Neuronal stem cell (in vitro differentiated cells): Measurements from ENCODE around the gene PGBD4.

Experiments
- DNase-seq: peaks from one replicate; pipeline ENCODE4 v3.0.0-alpha.2; 2013; ENCODE audit warnings: low spot score
- H2AFZ ChIP-seq: one replicate; pipeline ENCODE4 v1.6.1; 2013; ENCODE audit warnings: mild to moderate bottlenecking, low read length, inconsistent platforms
- H2AK5ac ChIP-seq: 2 replicates; pipeline ENCODE4 v1.6.1; 2013; ENCODE audit warnings: low read depth, mild to moderate bottlenecking, inconsistent platforms, low read length, moderate library complexity, mixed read lengths
- H2BK120ac ChIP-seq: 2 replicates; pipeline ENCODE4 v1.6.1; 2013; ENCODE audit warnings: low read depth, mild to moderate bottlenecking, inconsistent platforms, low read length, moderate library complexity, mixed read lengths
- H2BK12ac ChIP-seq: one replicate; pipeline ENCODE4 v1.6.1; 2013; ENCODE audit warnings: low read length, inconsistent platforms
- H2BK15ac ChIP-seq: 2 replicates; pipeline ENCODE4 v1.6.1; 2013; ENCODE audit warnings: mild to moderate bottlenecking, low read length, inconsistent platforms, mixed read lengths
- H2BK5ac ChIP-seq: one replicate; pipeline ENCODE4 v1.6.1; 2013; ENCODE audit warnings: inconsistent platforms, mild to moderate bottlenecking, low read length, moderate library complexity
- H3K14ac ChIP-seq: one replicate; pipeline ENCODE4 v1.6.1; 2013; ENCODE audit warnings: low read length, inconsistent platforms
- H3K18ac ChIP-seq: 2 replicates; pipeline ENCODE4 v1.6.1; 2013; ENCODE audit warnings: low read length, inconsistent platforms
- H3K23ac ChIP-seq: 2 replicates; pipeline ENCODE4 v1.6.1; 2013; ENCODE audit warnings: low read depth, mild to moderate bottlenecking, mixed read lengths, low read length, inconsistent platforms; ENCODE audit not compliant: poor library complexity
- H3K27ac ChIP-seq: replicated peaks from 3 replicates; pipeline ENCODE4 v1.5.1; 2013; ENCODE audit warnings: low read length, inconsistent platforms
- H3K27me3 ChIP-seq, 3 experiments: 2 replicates each; pipeline ENCODE4 v1.6.1; 2013; ENCODE audit warnings: low read length in 3 of 3, mild to moderate bottlenecking in 2 of 3, inconsistent platforms in 1 of 3, low read depth in 1 of 3, mixed read lengths in 1 of 3, moderate library complexity in 1 of 3; ENCODE audit not compliant: control insufficient read depth in 3 of 3, insufficient read depth in 3 of 3
- H3K36me3 ChIP-seq, 2 donors: replicated peaks in 1 of 2; 2 replicates each; pipeline ENCODE4 v1.6.1; 2013; ENCODE audit warnings: low read length in 2 of 2; ENCODE audit not compliant: control insufficient read depth in 2 of 2, insufficient read depth in 2 of 2
- H3K4ac ChIP-seq: 2 replicates; pipeline ENCODE4 v1.6.1; 2013; ENCODE audit warnings: inconsistent platforms, mild to moderate bottlenecking, low read length, moderate library complexity
- H3K4me1 ChIP-seq, 2 donors: 1 replicate in 1 of 2; 2 replicates in 1 of 2; pipeline ENCODE4 v1.6.1; 2013; ENCODE audit warnings: low read length in 2 of 2, low read depth in 1 of 2; ENCODE audit not compliant: control insufficient read depth in 2 of 2, insufficient read depth in 1 of 2
- H3K4me2 ChIP-seq: one replicate; pipeline ENCODE4 v1.6.1; 2013; ENCODE audit warnings: mild to moderate bottlenecking, low read length, inconsistent platforms; ENCODE audit not compliant: insufficient read depth, poor library complexity, severe bottlenecking
- H3K4me3 ChIP-seq, 2 donors: 2 replicates each; pipeline ENCODE4 v1.5.1; 2013; ENCODE audit warnings: low read length in 2 of 2, mild to moderate bottlenecking in 2 of 2, inconsistent platforms in 1 of 2, moderate library complexity in 1 of 2
- H3K79me1 ChIP-seq: one replicate; pipeline ENCODE4 v1.6.1; 2013; ENCODE audit warnings: low read depth, mild to moderate bottlenecking, inconsistent platforms, low read length, moderate library complexity
- H3K9ac ChIP-seq: one replicate; pipeline ENCODE4 v1.6.1; 2013; ENCODE audit warnings: mild to moderate bottlenecking, low read depth, low read length, inconsistent platforms; ENCODE audit not compliant: poor library complexity
- H3K9me3 ChIP-seq, 2 donors: replicated peaks in 1 of 2; 2 replicates each; pipeline versions ENCODE3 to v1.6.1; 2013; ENCODE audit warnings: low read length in 2 of 2, mild to moderate bottlenecking in 2 of 2, inconsistent platforms in 1 of 2, low read depth in 1 of 2, mixed read lengths in 1 of 2, moderate library complexity in 1 of 2; ENCODE audit not compliant: control insufficient read depth in 2 of 2, insufficient read depth in 1 of 2
- H4K8ac ChIP-seq: one replicate; pipeline ENCODE4 v1.6.1; 2013; ENCODE audit warnings: low read depth, mild to moderate bottlenecking, inconsistent platforms, low read length, moderate library complexity
- H4K91ac ChIP-seq: one replicate; pipeline ENCODE4 v1.6.1; 2013; ENCODE audit warnings: low read length, low read depth, mild to moderate bottlenecking, inconsistent platforms; ENCODE audit not compliant: poor library complexity
- WGBS, 2 donors: extraction: QIAGEN DNeasy Blood & Tissue Kit; methylation state at CpG; one replicate each; pipeline ENCODE4 v1.1.7; 2013; ENCODE audit warnings: missing lambda C conversion rate in 2 of 2, mixed read lengths in 1 of 2; ENCODE audit not compliant: insufficient read length in 2 of 2, insufficient replicate concordance in 1 of 2; ENCODE audit errors: extremely low coverage in 2 of 2; 5-methylcytosine and 5-hydroxymethylcytosine counted together

Gene PGBD4

DNA sequence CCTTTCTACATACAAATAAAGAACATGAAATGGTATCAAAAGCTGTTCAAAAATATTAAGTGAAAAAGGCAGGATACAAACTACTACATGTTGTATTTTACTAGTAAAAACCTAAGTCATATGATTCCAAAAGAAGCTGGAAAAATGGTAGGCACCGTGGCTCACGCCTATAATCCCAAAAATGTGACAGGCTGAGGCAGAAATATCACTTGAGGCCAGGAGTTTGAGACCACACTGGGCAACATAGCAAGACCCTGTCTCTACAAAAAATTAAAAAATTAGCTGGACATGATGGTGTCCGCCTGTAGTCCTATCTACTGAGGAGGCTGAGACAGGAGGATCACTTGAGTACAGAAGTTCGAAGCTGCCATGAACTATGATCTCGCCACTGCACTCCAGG, 2.0 kb upstream of the PGBD4 start:
- DNase-seq = no peak
- H2BK120ac ChIP-seq = no peak overlapping the region
- no peak overlapping the region for H3K4me2 ChIP-seq
- H2AFZ ChIP-seq = no peak overlapping the region
- no peak overlapping the region for H3K14ac ChIP-seq
- WGBS, 2 donors = no CpG with 5 or more reads among the region's 5 CpGs
- H3K4ac ChIP-seq = no peak overlapping the region
- H3K18ac ChIP-seq = no peak overlapping the region
- H4K91ac ChIP-seq = no peak overlapping the region
- no peak overlapping the region for H3K4me3 ChIP-seq
- H3K9me3 ChIP-seq = no peaks in the 10 kb centered on the region
- no peak overlapping the region for H3K27ac ChIP-seq
- H3K23ac ChIP-seq = no peak overlapping the region
- H3K27me3 ChIP-seq = no peaks in the 10 kb centered on the region
- H3K4me1 ChIP-seq = peaks cover 2 to 5% of the 10 kb centered on the region in 2 donors
- no peak overlapping the region for H2BK12ac ChIP-seq
- H2BK5ac ChIP-seq = no peak overlapping the region
- H3K36me3 ChIP-seq = peaks cover 0 to 22% of the 10 kb centered on the region in 2 donors
- H2BK15ac ChIP-seq = no peak overlapping the region
- no peak overlapping the region for H2AK5ac ChIP-seq
- no peak overlapping the region for H4K8ac ChIP-seq
- H3K79me1 ChIP-seq = peaks cover 4% of the 10 kb centered on the region
- no peak overlapping the region for H3K9ac ChIP-seq

DNA sequence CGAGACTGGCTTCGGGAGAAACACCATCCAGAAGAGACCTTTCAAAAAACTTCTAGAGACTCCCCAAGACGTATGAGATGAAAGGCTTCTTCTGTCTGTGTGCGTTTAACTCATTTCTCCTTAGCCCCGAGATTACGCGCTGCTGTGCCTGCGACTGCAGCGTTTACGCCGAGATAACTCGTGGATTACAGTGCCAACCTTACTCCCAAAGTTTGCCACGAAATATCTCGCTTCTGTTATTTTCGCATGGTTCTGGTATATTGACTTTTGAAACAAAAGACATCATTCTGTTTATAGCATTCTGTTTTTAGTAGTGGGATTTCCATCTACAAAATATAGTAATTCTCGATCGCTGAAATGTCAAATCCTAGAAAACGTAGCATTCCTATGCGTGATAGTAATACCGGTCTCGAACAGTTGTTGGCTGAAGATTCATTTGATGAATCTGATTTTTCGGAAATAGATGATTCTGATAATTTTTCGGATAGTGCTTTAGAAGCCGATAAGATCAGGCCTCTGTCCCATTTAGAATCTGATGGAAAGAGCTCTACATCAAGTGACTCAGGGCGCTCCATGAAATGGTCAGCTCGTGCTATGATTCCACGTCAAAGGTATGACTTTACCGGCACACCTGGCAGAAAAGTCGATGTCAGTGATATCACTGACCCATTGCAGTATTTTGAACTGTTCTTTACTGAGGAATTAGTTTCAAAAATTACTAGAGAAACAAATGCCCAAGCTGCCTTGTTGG, 467 bp downstream of the PGBD4 start:
- H3K23ac ChIP-seq = no peak overlapping the region
- no peak overlapping the region for H3K4ac ChIP-seq
- no peaks in the 10 kb centered on the region for H3K27me3 ChIP-seq
- H3K9ac ChIP-seq = no peak overlapping the region
- H4K91ac ChIP-seq = no peak overlapping the region
- no peak overlapping the region for H2BK12ac ChIP-seq
- no peak overlapping the region for H2BK120ac ChIP-seq
- peak overlapping the region; percentile 92 for H2AFZ ChIP-seq
- no peak overlapping the region for H3K27ac ChIP-seq
- H3K9me3 ChIP-seq = no peaks in the 10 kb centered on the region
- no peak overlapping the region for H3K14ac ChIP-seq
- peaks cover 4% of the 10 kb centered on the region for H3K79me1 ChIP-seq
- H3K4me1 ChIP-seq = peaks cover 2 to 5% of the 10 kb centered on the region in 2 donors
- H3K4me2 ChIP-seq = peak overlapping the region; percentile 84
- H2BK15ac ChIP-seq = no peak overlapping the region
- no peak overlapping the region for H4K8ac ChIP-seq
- H2BK5ac ChIP-seq = no peak overlapping the region
- no peak overlapping the region for H3K18ac ChIP-seq
- H2AK5ac ChIP-seq = no peak overlapping the region
- DNase-seq = no peak
- peaks cover 0 to 10% of the 10 kb centered on the region in 2 donors for H3K36me3 ChIP-seq
- peak overlapping the region; percentile 84 to 92 for H3K4me3 ChIP-seq
- WGBS, 2 donors = no CpG with 5 or more reads among the region's 29 CpGs

DNA sequence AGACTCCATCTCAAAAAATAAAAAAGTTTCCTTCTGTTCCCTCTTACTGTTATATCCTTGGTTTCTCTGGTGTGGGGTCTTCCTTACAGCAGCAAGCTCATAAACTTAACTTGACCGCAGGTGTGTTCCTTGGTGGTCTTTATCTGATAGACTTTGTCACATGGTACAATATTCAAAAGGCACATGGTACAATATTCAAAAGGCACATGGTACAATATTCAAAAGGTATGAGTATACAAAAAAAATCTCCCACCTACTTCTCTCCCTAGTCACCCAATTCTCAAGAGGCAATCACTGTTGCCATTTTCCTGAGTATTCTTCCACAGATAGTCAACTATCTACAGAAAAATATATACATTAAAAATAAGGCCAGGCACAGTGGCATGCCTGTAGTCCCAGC, 4.5 kb downstream of the PGBD4 start:
- H2AFZ ChIP-seq = no peak overlapping the region
- H3K9ac ChIP-seq = no peak overlapping the region
- no peaks in the 10 kb centered on the region for H3K27me3 ChIP-seq
- no peak overlapping the region for H2BK5ac ChIP-seq
- H3K18ac ChIP-seq = no peak overlapping the region
- H2AK5ac ChIP-seq = no peak overlapping the region
- no peak for DNase-seq
- no peak overlapping the region for H3K27ac ChIP-seq
- no peak overlapping the region for H4K8ac ChIP-seq
- no peak overlapping the region for H3K4me2 ChIP-seq
- H3K14ac ChIP-seq = no peak overlapping the region
- peaks cover 0 to under 1% of the 10 kb centered on the region in 2 donors for H3K4me1 ChIP-seq
- no peak overlapping the region for H3K23ac ChIP-seq
- no peak overlapping the region for H3K4ac ChIP-seq
- H4K91ac ChIP-seq = no peak overlapping the region
- no peaks in the 10 kb centered on the region for H3K36me3 ChIP-seq
- H3K4me3 ChIP-seq = no peak overlapping the region
- H2BK15ac ChIP-seq = no peak overlapping the region
- no peaks in the 10 kb centered on the region for H3K9me3 ChIP-seq
- WGBS, 2 donors = no CpG with 5 or more reads among the region's 1 CpG
- no peak overlapping the region for H2BK12ac ChIP-seq
- no peak overlapping the region for H2BK120ac ChIP-seq
- H3K79me1 ChIP-seq = peaks cover under 1% of the 10 kb centered on the region

DNA sequence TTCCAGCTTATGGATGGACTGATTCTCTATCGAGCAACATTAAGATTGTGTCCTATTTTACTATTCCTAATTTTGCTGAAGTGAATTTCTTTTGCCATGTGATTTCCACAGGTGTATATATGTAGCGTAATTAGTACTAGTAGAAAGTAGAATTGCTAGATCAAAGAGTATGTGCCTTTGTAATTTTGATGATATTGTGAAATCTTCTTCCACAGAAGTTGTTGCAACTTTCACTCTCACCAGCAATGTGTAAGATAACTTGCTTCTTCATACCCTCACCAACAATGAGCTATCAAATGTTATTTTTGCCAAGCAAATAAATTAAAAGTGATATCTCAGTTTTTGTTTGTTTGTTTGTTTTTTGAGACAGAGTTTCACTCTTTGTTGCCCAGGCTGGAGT, 5.4 kb downstream of the PGBD4 start:
- Histone ChIP-seq H4K91ac (no peak overlapping the region), H3K4me1 (no peaks in the 10 kb centered on the region), H2AK5ac (no peak overlapping the region), H2BK120ac (no peak overlapping the region), H4K8ac (no peak overlapping the region), H3K4ac (no peak overlapping the region), H3K18ac (no peak overlapping the region), H2BK5ac (no peak overlapping the region), H3K4me2 (no peak overlapping the region), H3K4me3 (no peak overlapping the region), H3K14ac (no peak overlapping the region), H3K9me3 (no peaks in the 10 kb centered on the region), H2AFZ (no peak overlapping the region), H3K9ac (no peak overlapping the region), H3K27me3 (no peaks in the 10 kb centered on the region), H3K36me3 (no peaks in the 10 kb centered on the region), H2BK15ac (no peak overlapping the region), H2BK12ac (no peak overlapping the region), H3K27ac (no peak overlapping the region), H3K23ac (no peak overlapping the region), H3K79me1 (no peaks in the 10 kb centered on the region)
- no peak for DNase-seq
- no CpG with 5 or more reads among the region's 2 CpGs for WGBS, 2 donors
